Measurements from ENCODE around the gene ACVR1. TPM values are rescaled to one million over a fixed set of nuclear protein-coding genes. Genes with fewer than 3 reads are reported as not detected.
A peak's percentile ranks its signal among the peaks of the same experiment; 100 is the strongest.

The ACVR1 gene
- total and polyA plus RNA-seq, 9 of the 15 experiments (the other 6 are each of a cell fraction or from before 2014, with no cell fraction given): 3.8 to 14.3 (median 6.9) TPM

DNA sequence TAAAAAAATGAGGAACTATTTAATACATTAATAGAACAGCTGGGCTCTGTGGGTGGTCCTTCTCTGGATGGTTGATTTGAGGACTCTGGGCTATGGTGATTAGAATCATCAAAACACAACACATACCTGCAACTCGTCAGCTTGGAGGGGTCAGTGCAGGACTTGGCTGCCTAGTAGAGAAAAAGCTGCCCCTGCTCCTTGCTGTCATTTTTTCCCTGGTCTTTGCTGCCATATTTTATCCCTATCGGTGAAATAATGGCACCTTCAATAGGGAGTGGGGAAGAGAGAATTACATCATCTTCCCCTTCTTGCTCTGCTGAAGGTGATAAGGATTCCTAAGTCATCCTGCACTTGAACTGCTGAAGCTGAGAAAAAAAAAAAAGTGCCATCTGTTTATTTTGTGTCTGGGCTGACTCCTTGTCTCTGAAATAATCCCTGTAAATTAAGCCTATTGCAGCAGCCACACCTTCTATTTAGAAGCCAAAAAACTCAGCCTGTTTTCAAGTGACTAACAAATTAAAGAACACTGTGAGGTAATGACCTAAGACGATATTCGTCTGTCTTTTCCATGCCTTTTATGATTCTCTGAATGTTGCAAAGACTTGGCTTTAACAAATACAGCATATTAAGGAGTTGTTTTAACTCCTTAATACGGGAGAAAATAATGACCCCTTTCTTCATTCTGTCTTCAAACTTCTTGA, 89.3 kb downstream of the ACVR1 start (continued):
- TF ChIP-seq ZNF699 (CRISPR knock-in tag; IDR thresholded peaks at IDR 0.05; ENCODE audit: insufficient replicate concordance) (no peak), CREBBP (IDR thresholded peaks at IDR 0.05; ENCODE audit: low read depth, low read length) (no peak), FOXP1 (CRISPR knock-in tag; IDR thresholded peaks at IDR 0.05) (peak; percentile 49; the same call in 1 of the 2 replicates), SMAD4 (CRISPR knock-in tag; conservative IDR thresholded peaks at IDR 0.05) (peak; percentile 91), ZNF561 (CRISPR knock-in tag; conservative IDR thresholded peaks at IDR 0.05) (no peak), RUNX1 (IDR thresholded peaks at IDR 0.05; ENCODE audit: low read depth) (no peak), BRCA1 (IDR thresholded peaks at IDR 0.05) (no peak), BRCA1 (CRISPR knock-in tag; IDR thresholded peaks at IDR 0.05) (no peak), GTF2A2 (tag; IDR thresholded peaks at IDR 0.05) (0 out of 2 replicates have a peak, but pooled peaks have one; percentile 15), SETDB1 (IDR thresholded peaks at IDR 0.05; ENCODE audit: low read length) (no peak), ZNF778 (CRISPR knock-in tag; IDR thresholded peaks at IDR 0.05) (no peak), MAZ (CRISPR knock-in tag; conservative IDR thresholded peaks at IDR 0.05 in 1 of 2, IDR thresholded peaks at IDR 0.05 in 1 of 2) (peak in 1 of 2 experiments; percentile 52; a peak in 1 of 4 replicates), BRD9 (IDR thresholded peaks at IDR 0.05; ENCODE audit: low read depth, partially characterized antibody) (peak; percentile 90)
- TF ChIP-seq, protein P1, sequence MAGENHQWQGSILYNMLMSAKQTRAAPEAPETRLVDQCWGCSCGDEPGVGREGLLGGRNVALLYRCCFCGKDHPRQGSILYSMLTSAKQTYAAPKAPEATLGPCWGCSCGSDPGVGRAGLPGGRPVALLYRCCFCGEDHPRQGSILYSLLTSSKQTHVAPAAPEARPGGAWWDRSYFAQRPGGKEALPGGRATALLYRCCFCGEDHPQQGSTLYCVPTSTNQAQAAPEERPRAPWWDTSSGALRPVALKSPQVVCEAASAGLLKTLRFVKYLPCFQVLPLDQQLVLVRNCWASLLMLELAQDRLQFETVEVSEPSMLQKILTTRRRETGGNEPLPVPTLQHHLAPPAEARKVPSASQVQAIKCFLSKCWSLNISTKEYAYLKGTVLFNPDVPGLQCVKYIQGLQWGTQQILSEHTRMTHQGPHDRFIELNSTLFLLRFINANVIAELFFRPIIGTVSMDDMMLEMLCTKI (IDR thresholded peaks at IDR 0.05; ENCODE audit: partially characterized antibody): no peak
- TF ChIP-seq, protein P2, sequence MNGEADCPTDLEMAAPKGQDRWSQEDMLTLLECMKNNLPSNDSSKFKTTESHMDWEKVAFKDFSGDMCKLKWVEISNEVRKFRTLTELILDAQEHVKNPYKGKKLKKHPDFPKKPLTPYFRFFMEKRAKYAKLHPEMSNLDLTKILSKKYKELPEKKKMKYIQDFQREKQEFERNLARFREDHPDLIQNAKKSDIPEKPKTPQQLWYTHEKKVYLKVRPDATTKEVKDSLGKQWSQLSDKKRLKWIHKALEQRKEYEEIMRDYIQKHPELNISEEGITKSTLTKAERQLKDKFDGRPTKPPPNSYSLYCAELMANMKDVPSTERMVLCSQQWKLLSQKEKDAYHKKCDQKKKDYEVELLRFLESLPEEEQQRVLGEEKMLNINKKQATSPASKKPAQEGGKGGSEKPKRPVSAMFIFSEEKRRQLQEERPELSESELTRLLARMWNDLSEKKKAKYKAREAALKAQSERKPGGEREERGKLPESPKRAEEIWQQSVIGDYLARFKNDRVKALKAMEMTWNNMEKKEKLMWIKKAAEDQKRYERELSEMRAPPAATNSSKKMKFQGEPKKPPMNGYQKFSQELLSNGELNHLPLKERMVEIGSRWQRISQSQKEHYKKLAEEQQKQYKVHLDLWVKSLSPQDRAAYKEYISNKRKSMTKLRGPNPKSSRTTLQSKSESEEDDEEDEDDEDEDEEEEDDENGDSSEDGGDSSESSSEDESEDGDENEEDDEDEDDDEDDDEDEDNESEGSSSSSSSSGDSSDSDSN (IDR thresholded peaks at IDR 0.05; ENCODE audit: borderline replicate concordance in 1 of 2, low read depth in 2 of 2, low read length in 2 of 2): 0 out of 4 replicates have a peak, but pooled peaks of 1 of the 2 experiments have one; percentile 15
- TF ChIP-seq, protein P3, sequence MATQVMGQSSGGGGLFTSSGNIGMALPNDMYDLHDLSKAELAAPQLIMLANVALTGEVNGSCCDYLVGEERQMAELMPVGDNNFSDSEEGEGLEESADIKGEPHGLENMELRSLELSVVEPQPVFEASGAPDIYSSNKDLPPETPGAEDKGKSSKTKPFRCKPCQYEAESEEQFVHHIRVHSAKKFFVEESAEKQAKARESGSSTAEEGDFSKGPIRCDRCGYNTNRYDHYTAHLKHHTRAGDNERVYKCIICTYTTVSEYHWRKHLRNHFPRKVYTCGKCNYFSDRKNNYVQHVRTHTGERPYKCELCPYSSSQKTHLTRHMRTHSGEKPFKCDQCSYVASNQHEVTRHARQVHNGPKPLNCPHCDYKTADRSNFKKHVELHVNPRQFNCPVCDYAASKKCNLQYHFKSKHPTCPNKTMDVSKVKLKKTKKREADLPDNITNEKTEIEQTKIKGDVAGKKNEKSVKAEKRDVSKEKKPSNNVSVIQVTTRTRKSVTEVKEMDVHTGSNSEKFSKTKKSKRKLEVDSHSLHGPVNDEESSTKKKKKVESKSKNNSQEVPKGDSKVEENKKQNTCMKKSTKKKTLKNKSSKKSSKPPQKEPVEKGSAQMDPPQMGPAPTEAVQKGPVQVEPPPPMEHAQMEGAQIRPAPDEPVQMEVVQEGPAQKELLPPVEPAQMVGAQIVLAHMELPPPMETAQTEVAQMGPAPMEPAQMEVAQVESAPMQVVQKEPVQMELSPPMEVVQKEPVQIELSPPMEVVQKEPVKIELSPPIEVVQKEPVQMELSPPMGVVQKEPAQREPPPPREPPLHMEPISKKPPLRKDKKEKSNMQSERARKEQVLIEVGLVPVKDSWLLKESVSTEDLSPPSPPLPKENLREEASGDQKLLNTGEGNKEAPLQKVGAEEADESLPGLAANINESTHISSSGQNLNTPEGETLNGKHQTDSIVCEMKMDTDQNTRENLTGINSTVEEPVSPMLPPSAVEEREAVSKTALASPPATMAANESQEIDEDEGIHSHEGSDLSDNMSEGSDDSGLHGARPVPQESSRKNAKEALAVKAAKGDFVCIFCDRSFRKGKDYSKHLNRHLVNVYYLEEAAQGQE (IDR thresholded peaks at IDR 0.05; ENCODE audit: borderline replicate concordance): peak; percentile 44; the same call in 1 of the 2 replicates
- TF ChIP-seq, protein P3 (CRISPR knock-in tag; IDR thresholded peaks at IDR 0.05; ENCODE audit: low read depth): no peak

Data from K562 (cell line).